GM19467 (cell line): ENCODE data around the gene PRKAR1B.

Experiments
- ATAC-seq: cut with Tn5 transposase; IDR thresholded peaks from one replicate; pipeline ENCODE4 v1.9.1; 2021; ENCODE audit warnings: mild to moderate bottlenecking, moderate library complexity; ENCODE audit not compliant: unreplicated experiment

PRKAR1B gene

GRCh38 chr7:727104-727805 lies at the start of gene PRKAR1B:
Gene PRKAR1B (minus strand): TSS chr7:727281. CDS start chr7:711505, 15,776 bp downstream.
- peak; percentile 34 for ATAC-seq

GRCh38 chr7:776381-776780 lies 49.3 kb upstream of the PRKAR1B start:
- no peak for ATAC-seq

- no peak for ATAC-seq
Observed at GRCh38 chr7:774161-775109, 47.4 kb upstream of the PRKAR1B start.

- ATAC-seq, result no peak
Observed at GRCh38 chr7:773622-773915, 46.5 kb upstream of the PRKAR1B start.

- ATAC-seq, result no peak
Observed at GRCh38 chr7:772861-773621, 46.0 kb upstream of the PRKAR1B start.

GRCh38 chr7:772392-772791 lies 45.3 kb upstream of the PRKAR1B start:
- no peak for ATAC-seq

GRCh38 chr7:772005-772294 lies 44.9 kb upstream of the PRKAR1B start:
- no peak for ATAC-seq

- no peak for ATAC-seq
Observed at GRCh38 chr7:771234-772004, 44.3 kb upstream of the PRKAR1B start.

- no peak for ATAC-seq
Observed at GRCh38 chr7:770741-771166, 43.7 kb upstream of the PRKAR1B start.

GRCh38 chr7:770336-770735 lies 43.3 kb upstream of the PRKAR1B start:
- ATAC-seq, result no peak

- ATAC-seq, result no peak
Observed at GRCh38 chr7:768881-769504, 41.9 kb upstream of the PRKAR1B start.

GRCh38 chr7:767941-768731 lies 41.1 kb upstream of the PRKAR1B start:
- ATAC-seq, result no peak

GRCh38 chr7:767580-767940 lies 40.5 kb upstream of the PRKAR1B start:
- no peak for ATAC-seq

GRCh38 chr7:765383-765782 lies 38.3 kb upstream of the PRKAR1B start:
- ATAC-seq, result no peak

GRCh38 chr7:763762-764161 lies 36.7 kb upstream of the PRKAR1B start:
- no peak for ATAC-seq

GRCh38 chr7:762885-763284 lies 35.8 kb upstream of the PRKAR1B start:
- ATAC-seq, result no peak

GRCh38 chr7:761631-762030 lies 34.5 kb upstream of the PRKAR1B start:
- no peak for ATAC-seq

- no peak for ATAC-seq
Observed at GRCh38 chr7:761101-761500, 34.0 kb upstream of the PRKAR1B start.

GRCh38 chr7:760006-760405 lies 32.9 kb upstream of the PRKAR1B start:
- ATAC-seq, result no peak

- ATAC-seq, result no peak
Observed at GRCh38 chr7:759569-759968, 32.5 kb upstream of the PRKAR1B start.
